OCI-LY3 (cell line): Measurements from ENCODE around the gene MRPS5.

Experiments
- CTCF ChIP-seq: fragments of 200-600, 300-600 bp; sonication (generic); IDR thresholded peaks from 2 replicates; pipeline ENCODE4 v1.5.1; 2014; ENCODE audit warnings: antibody characterized with exemption, low read length, low read depth
- EZH2phosphoT487 ChIP-seq: fragments of 200-600 bp; shearing (Covaris generic); IDR thresholded peaks from 2 replicates; pipeline ENCODE4 v1.6.1; 2018; ENCODE audit warnings: antibody characterized with exemption, mixed run types, low read depth

- TF ChIP-seq CTCF: no peak
- no peak for TF ChIP-seq EZH2phosphoT487
These were observed 29.6 kb downstream of the MRPS5 start for GRCh38 chr2:95091885-95092555.
